Fibroblast of villous mesenchyme (primary cell): Measurements from ENCODE around the gene FCGR2B. TPM values are rescaled to one million over a fixed set of nuclear protein-coding genes. Genes with fewer than 3 reads are reported as not detected.

Experiments
- DNase-seq: peaks from one replicate; pipeline ENCODE4 v3.0.0-alpha.2; 2010; ENCODE audit warnings: low read depth
- H3K4me3 ChIP-seq: 2 replicates; pipeline ENCODE4 v1.5.1; 2011; ENCODE audit warnings: low read depth, mild to moderate bottlenecking, low read length
- CTCF ChIP-seq: IDR thresholded peaks from 2 replicates; pipeline ENCODE4 v1.5.1; 2012; ENCODE audit warnings: low read depth, mild to moderate bottlenecking, low read length; ENCODE audit not compliant: insufficient read depth
- total RNA-seq: library from RNA; depleted of rRNA; stranded (reverse); fragments of >200 nt; gene quantifications from 2 replicates; pipeline ENCODE4 v1.2.3, GENCODE V29; 2012

The FCGR2B gene
- total RNA-seq, 1 donor: not detected

GRCh38 chr1:161710560-161710959 is 47.6 kb downstream of the FCGR2B start:
- no peak for DNase-seq
- no peak for TF ChIP-seq CTCF
- no peak overlapping the region for H3K4me3 ChIP-seq

- TF ChIP-seq CTCF: no peak
- H3K4me3 ChIP-seq: no peak overlapping the region
Measured at GRCh38 chr1:161718559-161719324, 55.8 kb downstream of the FCGR2B start.

GRCh38 chr1:161719325-161719611 is 56.3 kb downstream of the FCGR2B start:
- TF ChIP-seq CTCF: no peak
- no peak overlapping the region for H3K4me3 ChIP-seq
- no peak for DNase-seq

More at GRCh38 chr1:161718559-161719324, 55.8 kb downstream of the FCGR2B start:
- no peak for DNase-seq

GRCh38 chr1:161720422-161720821 is 57.5 kb downstream of the FCGR2B start:
- no peak for DNase-seq
- TF ChIP-seq CTCF: no peak
- no peak overlapping the region for H3K4me3 ChIP-seq

- no peak for TF ChIP-seq CTCF
- no peak within 1 kb of the TSS for H3K4me3 ChIP-seq
- no peak for DNase-seq
Measured at GRCh38 chr1:161720956-161721737, 58.2 kb downstream of the FCGR2B start, which contains the start of gene FCRLB. Gene FCRLB (plus strand): TSS chr1:161721544. CDS start chr1:161722673, 1,129 bp downstream.

GRCh38 chr1:161721738-161722343 is 58.9 kb downstream of the FCGR2B start:
- peak; percentile 70 for DNase-seq
- TF ChIP-seq CTCF: no peak
- H3K4me3 ChIP-seq: no peak overlapping the region
